ENCODE measurements around the gene MORN1.

The MORN1 gene

GRCh38 chr1:2273401-2274090 lies 117.8 kb downstream of the MORN1 start:
- no peak for DNase-seq
- no peak for TF ChIP-seq GATA1 (IDR thresholded peaks at IDR 0.05; ENCODE audit: low read depth, low read length)
- TF ChIP-seq POLR2A (IDR thresholded peaks at IDR 0.05; ENCODE audit: low read length), result no peak

GRCh38 chr1:2272686-2273400 lies 118.5 kb downstream of the MORN1 start:
- TF ChIP-seq GATA1 (IDR thresholded peaks at IDR 0.05; ENCODE audit: low read depth, low read length) (no peak), POLR2A (IDR thresholded peaks at IDR 0.05; ENCODE audit: low read length) (no peak)
- no peak for DNase-seq

- no peak for TF ChIP-seq GATA1 (IDR thresholded peaks at IDR 0.05; ENCODE audit: low read depth, low read length)
- no peak for TF ChIP-seq POLR2A (IDR thresholded peaks at IDR 0.05; ENCODE audit: low read length)
- DNase-seq, result no peak
Measured at GRCh38 chr1:2271841-2272655, 119.3 kb downstream of the MORN1 start.

Data from erythroblast (primary cell).